ENCODE measurements around the gene CD180.

Gene CD180

GRCh38 chr5:67160985-67161384 is 35.6 kb downstream of the CD180 start:
- DNase-seq: no peak

DNA sequence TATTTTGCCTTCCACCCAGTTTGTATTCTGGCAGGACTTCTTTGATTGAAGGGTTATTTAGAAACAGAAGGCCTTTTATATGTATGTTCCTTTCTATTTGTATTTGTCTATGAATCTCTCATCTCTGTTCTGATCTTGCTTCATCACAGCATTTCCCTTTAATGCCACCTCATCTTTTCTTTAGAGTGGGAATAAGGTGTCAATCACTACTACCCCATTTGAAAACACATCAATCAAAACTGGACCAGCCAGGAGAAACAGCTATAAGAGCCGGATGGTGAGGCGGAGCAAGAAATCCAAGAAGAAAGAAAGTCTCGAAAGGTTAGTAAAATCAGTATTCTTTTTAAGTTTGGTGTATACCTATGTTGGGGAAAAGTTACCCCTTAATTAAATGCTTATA is 36.3 kb downstream of the CD180 start:
- DNase-seq: no peak

DNA sequence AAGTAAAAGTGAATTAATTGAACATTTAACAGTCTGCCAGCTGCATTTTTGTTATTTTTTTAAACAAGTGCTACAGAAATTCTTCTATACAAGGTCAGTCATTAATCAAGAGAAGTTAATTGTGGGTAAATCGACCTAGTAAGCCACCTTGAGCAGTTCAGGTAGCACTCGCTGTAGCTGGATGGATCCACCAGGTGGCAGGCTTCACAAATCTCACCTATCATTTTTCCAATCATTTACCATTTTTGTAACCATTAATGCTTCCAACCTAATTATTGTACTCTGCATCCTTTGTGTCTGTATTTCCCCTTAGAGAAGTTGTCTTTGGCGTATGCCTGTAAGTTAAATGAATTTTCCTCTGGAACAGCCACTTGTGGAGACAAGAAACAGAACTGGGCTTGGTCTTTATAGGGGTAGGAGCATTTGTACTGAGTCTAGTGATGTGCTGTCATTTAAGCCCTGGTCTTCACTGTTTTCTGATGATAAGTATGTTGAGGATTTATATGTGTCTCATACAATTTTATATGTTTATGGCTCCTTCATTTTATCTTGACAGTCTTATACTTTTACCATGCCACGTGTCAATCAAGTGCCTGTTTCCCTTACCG is 39.5 kb downstream of the CD180 start:
- DNase-seq: no peak

DNA sequence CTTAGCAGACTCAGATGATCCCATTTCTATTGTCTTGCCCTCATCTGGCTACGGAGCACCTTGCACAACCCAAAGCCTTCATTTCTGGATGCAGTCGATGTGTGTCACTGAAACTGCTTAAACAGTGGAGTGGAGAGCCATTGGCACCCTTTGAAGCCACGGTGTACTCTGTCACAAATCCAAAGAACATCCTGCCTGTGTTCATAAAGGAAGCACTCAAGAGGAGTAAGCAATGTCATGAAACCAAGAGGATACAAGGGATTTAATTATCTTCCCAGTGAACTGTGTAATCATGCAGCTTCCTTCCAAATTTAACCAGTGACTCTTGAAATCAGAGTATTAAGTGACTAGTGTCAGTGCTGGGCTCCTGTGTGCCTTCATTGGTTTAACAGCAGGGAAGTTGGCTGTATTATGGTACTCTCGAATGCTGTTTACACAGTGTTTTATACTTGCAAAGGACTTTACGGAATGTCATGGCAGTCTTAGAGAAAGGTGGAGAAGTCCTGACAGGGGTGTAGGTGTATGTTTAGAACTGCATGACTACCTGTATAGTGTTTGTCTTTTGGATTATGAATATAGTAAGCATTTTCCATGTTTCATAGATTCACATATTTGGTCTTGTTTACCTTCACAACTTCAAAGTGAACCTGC is 41.9 kb downstream of the CD180 start:
- DNase-seq: no peak

GRCh38 chr5:67153292-67153691 is 43.3 kb downstream of the CD180 start:
- DNase-seq: no peak

GRCh38 chr5:67152400-67152799 is 44.2 kb downstream of the CD180 start:
- no peak for DNase-seq

DNA sequence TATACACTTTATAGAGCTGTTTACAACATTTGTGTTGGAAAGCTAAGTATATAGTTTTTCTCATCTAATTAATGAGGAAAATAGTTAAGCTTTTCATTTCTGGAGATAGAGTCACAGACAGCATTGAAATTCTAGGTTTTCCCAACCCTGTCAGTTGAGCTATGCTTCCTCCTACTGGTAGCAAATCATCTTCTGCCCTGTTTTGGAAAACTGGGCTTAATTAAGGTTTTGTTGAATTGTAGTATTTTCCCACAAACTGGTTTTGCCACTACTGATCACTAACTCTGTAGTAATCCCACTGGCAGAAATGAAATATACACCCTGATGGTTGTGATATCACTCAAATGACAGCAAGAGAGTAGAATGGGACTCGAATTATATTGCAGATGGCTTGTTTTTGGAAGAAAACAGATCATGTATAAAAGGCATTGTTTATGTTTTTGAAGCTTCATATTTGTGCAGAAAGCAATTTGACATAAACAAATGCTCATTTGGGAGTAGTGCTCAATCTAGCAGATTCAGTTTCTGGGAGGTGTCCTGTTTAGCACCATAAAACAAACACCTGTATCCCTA is 46.6 kb downstream of the CD180 start:
- DNase-seq: no peak

GRCh38 chr5:67149057-67149950 is 47.3 kb downstream of the CD180 start:
- no peak for DNase-seq

DNA sequence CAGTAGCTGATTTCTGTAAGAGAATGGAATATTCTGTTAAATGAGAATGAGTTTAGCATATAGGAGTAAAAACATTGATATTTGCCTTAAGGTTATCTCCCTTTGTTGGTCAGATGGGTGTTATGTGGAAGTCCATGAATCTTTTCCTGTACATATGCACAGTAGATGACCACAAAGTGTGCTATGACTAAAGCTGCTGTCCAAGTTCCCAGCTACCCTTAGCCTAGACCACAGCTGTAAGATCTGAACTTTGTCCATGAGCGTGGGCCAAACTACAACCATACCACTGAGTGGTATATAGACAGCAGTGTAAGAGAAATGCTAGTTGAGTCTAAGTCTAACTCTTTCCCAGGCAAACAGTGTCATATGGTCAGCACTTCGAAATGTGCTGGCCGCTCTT is 48.8 kb downstream of the CD180 start:
- DNase-seq: no peak

GRCh38 chr5:67146981-67147380 is 49.6 kb downstream of the CD180 start:
- no peak for DNase-seq

- no peak for DNase-seq
These were observed 50.0 kb downstream of the CD180 start for GRCh38 chr5:67146574-67146973.

DNA sequence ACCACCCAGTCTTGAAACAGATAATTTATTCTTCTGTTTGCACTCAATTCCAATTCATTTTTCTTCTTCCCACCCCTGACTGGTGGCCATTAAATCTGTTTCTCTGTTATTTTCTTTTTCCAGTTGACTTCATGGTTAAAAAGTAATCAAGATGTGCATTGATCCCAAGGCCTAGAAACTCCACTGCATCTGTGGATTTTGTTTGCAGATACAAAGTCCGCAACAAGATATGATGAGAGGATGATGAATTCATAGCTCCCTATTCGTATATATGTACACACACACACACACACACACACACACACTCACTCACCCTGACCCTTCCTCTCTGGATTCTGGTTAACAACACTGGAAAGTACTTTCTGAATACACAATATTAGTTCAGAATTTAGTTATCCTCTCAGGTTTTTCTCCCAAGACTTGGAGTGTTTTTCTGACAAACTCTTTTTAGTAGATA is 52.4 kb downstream of the CD180 start:
- no peak for DNase-seq

DNA sequence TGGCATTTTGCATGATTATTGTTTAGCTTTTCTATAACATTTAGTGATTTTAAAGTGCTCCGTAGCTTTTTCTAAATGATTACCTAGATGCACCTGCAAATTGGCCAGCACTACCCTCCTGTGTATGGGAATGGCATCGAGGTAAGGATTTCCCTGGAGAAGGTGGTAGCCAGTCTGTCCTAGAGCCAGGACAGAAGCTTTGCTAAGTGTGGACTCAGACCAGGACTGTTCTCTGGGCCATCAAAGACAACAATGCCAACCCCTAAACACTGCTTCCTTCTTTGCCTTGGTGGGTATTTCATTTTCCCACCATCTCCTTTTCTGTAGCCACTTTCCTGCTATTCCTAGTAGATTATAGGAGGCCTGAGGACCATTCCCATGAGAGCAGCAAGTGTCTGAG is 53.0 kb downstream of the CD180 start:
- no peak for DNase-seq

DNA sequence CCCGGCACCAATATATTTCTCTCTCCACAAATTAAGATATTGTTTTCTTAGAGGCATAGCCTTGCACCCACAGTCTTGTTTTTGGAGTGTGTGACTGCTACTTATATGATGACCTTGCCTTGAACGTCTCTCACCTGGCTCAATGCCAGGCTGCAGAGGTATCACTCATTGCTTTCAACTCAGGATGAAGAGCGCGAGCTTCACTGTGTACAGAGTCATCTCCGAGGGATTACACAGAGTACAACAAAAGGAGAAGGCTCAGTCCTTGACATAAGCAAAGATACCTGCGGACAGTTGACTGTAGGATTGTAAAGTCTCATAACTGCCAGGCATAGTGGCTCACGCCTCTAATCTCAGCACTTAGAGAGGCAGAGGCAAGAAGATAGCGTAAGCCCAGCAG is 53.8 kb downstream of the CD180 start:
- no peak for DNase-seq

GRCh38 chr5:67141644-67142043 is 55.0 kb downstream of the CD180 start:
- DNase-seq: no peak

GRCh38 chr5:67140413-67140812 is 56.2 kb downstream of the CD180 start:
- DNase-seq: no peak

DNA sequence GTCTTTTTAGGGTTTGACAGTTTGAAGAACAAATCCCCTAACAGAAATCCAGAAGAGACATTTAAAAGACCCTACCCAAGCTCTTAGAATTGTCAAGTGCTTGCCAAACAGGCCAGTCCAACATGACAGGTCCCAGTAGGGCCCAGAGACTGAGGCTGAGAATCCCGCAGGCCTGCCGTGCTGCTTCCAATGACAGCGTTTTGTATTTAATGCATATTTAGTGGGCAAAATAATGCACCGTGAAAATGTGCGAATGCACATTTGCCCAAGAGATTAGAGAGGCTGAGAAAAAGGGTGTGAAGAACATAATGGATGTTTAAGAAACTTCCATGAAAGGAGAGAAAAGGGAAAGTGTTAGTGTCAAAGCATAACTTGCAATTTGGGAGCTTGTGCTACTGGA is 57.6 kb downstream of the CD180 start:
- DNase-seq: no peak

DNA sequence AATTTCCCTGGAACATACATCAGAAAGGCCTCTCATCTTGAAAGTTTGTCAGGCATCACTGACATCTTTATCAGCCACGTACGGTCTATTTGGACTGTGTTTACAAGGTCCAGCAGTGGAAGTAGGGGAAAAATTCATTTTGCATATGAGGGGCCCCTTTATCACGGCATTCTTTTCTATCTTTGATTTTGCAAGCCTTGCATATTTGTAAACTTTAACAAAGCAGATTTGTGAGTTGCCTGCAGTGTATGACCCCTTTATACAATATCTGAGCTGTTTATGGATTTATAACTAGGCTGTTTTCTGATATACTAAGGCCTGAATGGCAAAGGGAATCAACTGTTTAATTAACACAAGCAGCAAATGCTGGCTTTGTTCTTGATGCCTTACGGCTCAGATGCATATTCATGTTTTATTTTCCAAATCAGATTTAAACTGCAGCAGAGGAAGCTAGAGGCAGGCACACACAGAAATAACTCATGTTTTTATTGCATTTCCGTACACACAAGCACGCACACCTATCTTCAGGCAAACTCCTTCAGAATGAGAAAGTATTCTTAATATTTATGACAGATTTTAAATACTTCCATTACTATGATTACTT is 61.1 kb downstream of the CD180 start:
- DNase-seq: no peak

- no peak for DNase-seq
These were observed 62.8 kb downstream of the CD180 start for GRCh38 chr5:67133776-67134175.

GRCh38 chr5:67133217-67133616 is 63.4 kb downstream of the CD180 start:
- no peak for DNase-seq

DNA sequence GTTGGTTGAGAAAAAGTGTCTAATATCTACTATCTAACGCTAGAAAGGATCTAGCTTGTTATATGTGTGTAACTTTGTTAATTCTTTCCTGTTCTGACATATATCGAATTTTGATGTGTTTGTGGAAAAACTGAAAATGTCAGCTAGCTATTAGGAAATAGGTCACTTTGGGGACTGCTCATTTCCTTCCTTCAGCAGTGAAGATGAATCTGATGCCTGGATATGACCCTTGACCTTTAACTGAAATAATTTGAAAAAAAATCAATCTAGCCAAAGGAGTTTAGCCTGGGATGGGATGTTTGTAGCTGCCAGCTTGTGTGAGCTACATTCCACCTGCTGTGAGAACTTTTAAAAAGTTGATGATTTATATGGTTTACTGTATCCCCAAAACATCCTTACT is 66.8 kb downstream of the CD180 start:
- no peak for DNase-seq
